ENCODE measurements around the gene SLIT3. TPM values are rescaled to one million over a fixed set of nuclear protein-coding genes. Genes with fewer than 3 reads are reported as not detected.

The SLIT3 gene
- total RNA-seq, 1 donor from 2014 or later: 56.6 TPM

GRCh38 chr5:169258372-169259000 lies 42.5 kb downstream of the SLIT3 start:
- peaks cover 11% of the 10 kb centered on the region for H3K4me1 Mint-ChIP-seq (ENCODE audit: unreplicated experiment)
- no peak overlapping the region for H3K27ac Mint-ChIP-seq
- DNase-seq (ENCODE audit: extremely low spot score, unreplicated experiment): no peak
- peaks cover 3% of the 10 kb centered on the region for H3K36me3 Mint-ChIP-seq
- H3K4me3 Mint-ChIP-seq: no peak overlapping the region
- peaks cover 5% of the 10 kb centered on the region for H3K27me3 Mint-ChIP-seq
- TF ChIP-seq CTCF (conservative IDR thresholded peaks at IDR 0.05): no peak
- no peaks in the 10 kb centered on the region for H3K9me3 Mint-ChIP-seq

- no peak for TF ChIP-seq CTCF (conservative IDR thresholded peaks at IDR 0.05)
- H3K36me3 Mint-ChIP-seq: peaks cover 8% of the 10 kb centered on the region
- no peaks in the 10 kb centered on the region for H3K9me3 Mint-ChIP-seq
- H3K4me1 Mint-ChIP-seq (ENCODE audit: unreplicated experiment): peaks cover 20% of the 10 kb centered on the region
- no peak for DNase-seq (ENCODE audit: extremely low spot score, unreplicated experiment)
- H3K4me3 Mint-ChIP-seq: no peak overlapping the region
- peaks cover 10% of the 10 kb centered on the region for H3K27me3 Mint-ChIP-seq
- no peak overlapping the region for H3K27ac Mint-ChIP-seq
Observed at GRCh38 chr5:169256191-169256590, 44.7 kb downstream of the SLIT3 start.

- Mint-ChIP-seq H3K27me3 (peaks cover 18% of the 10 kb centered on the region), H3K27ac (no peak overlapping the region), H3K4me1 (ENCODE audit: unreplicated experiment) (peaks cover 35% of the 10 kb centered on the region), H3K4me3 (no peak overlapping the region), H3K9me3 (no peaks in the 10 kb centered on the region), H3K36me3 (peaks cover 8% of the 10 kb centered on the region)
- TF ChIP-seq CTCF (conservative IDR thresholded peaks at IDR 0.05): no peak
- no peak for DNase-seq (ENCODE audit: extremely low spot score, unreplicated experiment)
Observed at GRCh38 chr5:169253071-169253470, 47.9 kb downstream of the SLIT3 start.

GRCh38 chr5:169251333-169252084 lies 49.4 kb downstream of the SLIT3 start:
- peaks cover 37% of the 10 kb centered on the region for H3K4me1 Mint-ChIP-seq (ENCODE audit: unreplicated experiment)

GRCh38 chr5:169250887-169251286 lies 50.1 kb downstream of the SLIT3 start:
- TF ChIP-seq CTCF (conservative IDR thresholded peaks at IDR 0.05): no peak
- Mint-ChIP-seq H3K4me3 (no peak overlapping the region), H3K9me3 (no peaks in the 10 kb centered on the region), H3K36me3 (peaks cover 18% of the 10 kb centered on the region), H3K4me1 (ENCODE audit: unreplicated experiment) (peaks cover 37% of the 10 kb centered on the region), H3K27me3 (peaks cover 16% of the 10 kb centered on the region), H3K27ac (no peak overlapping the region)
- DNase-seq (ENCODE audit: extremely low spot score, unreplicated experiment): no peak

More at GRCh38 chr5:169251333-169252084, 49.4 kb downstream of the SLIT3 start:
- H3K9me3 Mint-ChIP-seq: no peaks in the 10 kb centered on the region
- peaks cover 16% of the 10 kb centered on the region for H3K27me3 Mint-ChIP-seq
- no peak for TF ChIP-seq CTCF (conservative IDR thresholded peaks at IDR 0.05)
- H3K4me3 Mint-ChIP-seq: no peak overlapping the region
- H3K27ac Mint-ChIP-seq: no peak overlapping the region
- H3K36me3 Mint-ChIP-seq: peaks cover 14% of the 10 kb centered on the region
- DNase-seq (ENCODE audit: extremely low spot score, unreplicated experiment): no peak
